Measurements from ENCODE around the gene ACTA2. TPM values are rescaled to one million over a fixed set of nuclear protein-coding genes. Genes with fewer than 3 reads are reported as not detected.

The ACTA2 gene
- total RNA-seq, 1 experiment from 2014 or later, result 5.3 TPM

GRCh38 chr10:88979153-88979562 lies 26.6 kb upstream of the ACTA2 start:
- Histone ChIP-seq H4K20me1 (ENCODE audit: insufficient read depth) (no peaks in the 10 kb centered on the region), H3F3A (ENCODE audit: insufficient read depth, low read depth) (no peaks in the 10 kb centered on the region), H3K4me2 (no peak overlapping the region), H3K4me3 (no peak overlapping the region), H3K9me2 (ENCODE audit: insufficient read depth) (no peaks in the 10 kb centered on the region), H3K4me1 (replicated peaks; ENCODE audit: insufficient read depth) (peaks cover 4% of the 10 kb centered on the region; the same call in 1 of the 2 replicates), H3K27me3 (ENCODE audit: insufficient read depth, low read depth) (no peaks in the 10 kb centered on the region), H3K27ac (no peak overlapping the region), H3K9me3 (ENCODE audit: insufficient read depth, low read depth) (no peaks in the 10 kb centered on the region), H3K36me3 (ENCODE audit: low read depth) (no peaks in the 10 kb centered on the region), H2AFZ (no peak overlapping the region), H3K79me2 (ENCODE audit: low read depth) (no peaks in the 10 kb centered on the region)
- BruUV-seq (replicated peaks), result no TSS peak
- POLR2A ChIA-PET (ENCODE audit: unreplicated experiment), result interaction anchor here (0.7 kb wide), 1 partner anchor 1045 kb away, joined by 4 read pairs; no protein-coding TSS in a partner anchor
- no peak for DNase-seq
- TF ChIP-seq EZH2 (IDR thresholded peaks at IDR 0.05; ENCODE audit: low read depth), result no peak
- TF ChIP-seq CTCF (conservative IDR thresholded peaks at IDR 0.05), result no peak
- intact Hi-C loops (cut with micrococcal nuclease; ENCODE audit: unreplicated experiment), result no loop called here
- CTCF ChIA-PET, result interaction anchor here (0.6 kb wide), 1 partner anchor 85 kb away, joined by 4 read pairs; no protein-coding TSS in a partner anchor

GRCh38 chr10:88978463-88978862 lies 25.9 kb upstream of the ACTA2 start:
- TF ChIP-seq CTCF (conservative IDR thresholded peaks at IDR 0.05), result no peak
- TF ChIP-seq EZH2 (IDR thresholded peaks at IDR 0.05; ENCODE audit: low read depth), result no peak
- no peaks in the 10 kb centered on the region for H4K20me1 ChIP-seq (ENCODE audit: insufficient read depth)
- no peaks in the 10 kb centered on the region for H3K9me2 ChIP-seq (ENCODE audit: insufficient read depth)
- no peak overlapping the region for H3K27ac ChIP-seq
- H3K9me3 ChIP-seq (ENCODE audit: insufficient read depth, low read depth), result no peaks in the 10 kb centered on the region
- H3K27me3 ChIP-seq (ENCODE audit: insufficient read depth, low read depth), result no peaks in the 10 kb centered on the region
- H3K36me3 ChIP-seq (ENCODE audit: low read depth), result no peaks in the 10 kb centered on the region
- ChIA-PET CTCF (no interaction called here), POLR2A (ENCODE audit: unreplicated experiment) (interaction anchor here (0.7 kb wide), 1 partner anchor 1045 kb away, joined by 4 read pairs; no protein-coding TSS in a partner anchor)
- H3K4me2 ChIP-seq, result no peak overlapping the region
- H2AFZ ChIP-seq, result no peak overlapping the region
- H3K4me3 ChIP-seq, result no peak overlapping the region
- no peaks in the 10 kb centered on the region for H3K79me2 ChIP-seq (ENCODE audit: low read depth)
- intact Hi-C loops (cut with micrococcal nuclease; ENCODE audit: unreplicated experiment), result no loop called here
- no TSS peak for BruUV-seq (replicated peaks)
- DNase-seq, result no peak
- peaks cover 4% of the 10 kb centered on the region; the same call in 1 of the 2 replicates for H3K4me1 ChIP-seq (replicated peaks; ENCODE audit: insufficient read depth)
- H3F3A ChIP-seq (ENCODE audit: insufficient read depth, low read depth), result no peaks in the 10 kb centered on the region

- Histone ChIP-seq H3K4me3 (peak overlapping the region; percentile 69), H3K27me3 (ENCODE audit: insufficient read depth, low read depth) (no peaks in the 10 kb centered on the region), H3K27ac (peak overlapping the region; percentile 42; the same call in 1 of the 2 replicates), H3K4me1 (replicated peaks; ENCODE audit: insufficient read depth) (peaks cover 4% of the 10 kb centered on the region; the same call in 1 of the 2 replicates), H2AFZ (peak overlapping the region; percentile 79), H3K9me3 (ENCODE audit: insufficient read depth, low read depth) (no peaks in the 10 kb centered on the region), H3K9me2 (ENCODE audit: insufficient read depth) (no peaks in the 10 kb centered on the region), H3F3A (ENCODE audit: insufficient read depth, low read depth) (no peaks in the 10 kb centered on the region), H4K20me1 (ENCODE audit: insufficient read depth) (no peaks in the 10 kb centered on the region), H3K4me2 (peak overlapping the region; percentile 75), H3K36me3 (ENCODE audit: low read depth) (no peaks in the 10 kb centered on the region), H3K79me2 (ENCODE audit: low read depth) (no peaks in the 10 kb centered on the region)
- no peak for DNase-seq
- no peak for TF ChIP-seq EZH2 (IDR thresholded peaks at IDR 0.05; ENCODE audit: low read depth)
- no peak for TF ChIP-seq CTCF (conservative IDR thresholded peaks at IDR 0.05)
- ChIA-PET POLR2A (ENCODE audit: unreplicated experiment) (no interaction called here), CTCF (no interaction called here)
- intact Hi-C loops (cut with micrococcal nuclease; ENCODE audit: unreplicated experiment), result no loop called here
- no TSS peak for BruUV-seq (replicated peaks)
These were observed 22.8 kb upstream of the ACTA2 start for GRCh38 chr10:88975377-88975720.

Data from PC-9 (cell line).